ENCODE measurements around the gene USP12.
"Not testable (repeated sequence)": the region's sequence is repeated elsewhere in the genome, so short reads cannot be mapped to it uniquely, and the experiment has no call there.

The USP12 gene

GRCh38 chr13:27079421-27079958 is 92.1 kb downstream of the USP12 start:
- DNase-seq: no peak
- Histone ChIP-seq H3K9me3 (no peaks in the 10 kb centered on the region), H3K36me3 (peaks cover 4% of the 10 kb centered on the region), H3K4me1 (no peaks in the 10 kb centered on the region), H3K4me3 (ENCODE audit: low read depth, low read length) (no peak overlapping the region), H3K27me3 (no peaks in the 10 kb centered on the region)
- TF ChIP-seq CTCF (IDR thresholded peaks at IDR 0.05; ENCODE audit: low read depth, low read length): no peak

- no peaks in the 10 kb centered on the region; the same call in 1 of the 2 replicates for H3K36me3 ChIP-seq
- no peaks in the 10 kb centered on the region for H3K9me3 ChIP-seq
- no peak for TF ChIP-seq CTCF (IDR thresholded peaks at IDR 0.05; ENCODE audit: low read depth, low read length)
- DNase-seq: no peak
- no peak overlapping the region for H3K4me3 ChIP-seq (ENCODE audit: low read depth, low read length)
- H3K27me3 ChIP-seq: no peaks in the 10 kb centered on the region
- no peaks in the 10 kb centered on the region for H3K4me1 ChIP-seq
These were observed 94.2 kb downstream of the USP12 start for GRCh38 chr13:27077451-27077850.

GRCh38 chr13:27076421-27076820 is 95.2 kb downstream of the USP12 start:
- Histone ChIP-seq H3K4me3 (ENCODE audit: low read depth, low read length) (no peak overlapping the region), H3K27me3 (no peaks in the 10 kb centered on the region), H3K4me1 (no peaks in the 10 kb centered on the region), H3K9me3 (no peaks in the 10 kb centered on the region), H3K36me3 (no peaks in the 10 kb centered on the region; the same call in 1 of the 2 replicates)
- DNase-seq: no peak
- TF ChIP-seq CTCF (IDR thresholded peaks at IDR 0.05; ENCODE audit: low read depth, low read length): no peak

GRCh38 chr13:27073186-27073585 is 98.4 kb downstream of the USP12 start:
- no peak for TF ChIP-seq CTCF (IDR thresholded peaks at IDR 0.05; ENCODE audit: low read depth, low read length)
- H3K27me3 ChIP-seq: no peaks in the 10 kb centered on the region
- H3K4me3 ChIP-seq (ENCODE audit: low read depth, low read length): no peak overlapping the region
- no peaks in the 10 kb centered on the region for H3K9me3 ChIP-seq
- no peak for DNase-seq
- no peaks in the 10 kb centered on the region for H3K4me1 ChIP-seq
- H3K36me3 ChIP-seq: peaks cover 6% of the 10 kb centered on the region; the same call in 1 of the 2 replicates

- H3K4me1 ChIP-seq; H3K4me3 ChIP-seq (ENCODE audit: low read depth, low read length); H3K36me3 ChIP-seq; DNase-seq; H3K27me3 ChIP-seq; H3K9me3 ChIP-seq: not testable (repeated sequence)
These were observed 105.5 kb downstream of the USP12 start for GRCh38 chr13:27066123-27066522.

- DNase-seq: no peak
- Histone ChIP-seq H3K4me3 (ENCODE audit: low read depth, low read length) (no peak overlapping the region), H3K36me3 (0 out of 2 replicates have a peak, but pooled peaks cover 6% of the 10 kb centered on the region), H3K4me1 (no peaks in the 10 kb centered on the region), H3K27me3 (no peaks in the 10 kb centered on the region), H3K9me3 (no peaks in the 10 kb centered on the region; the same call in 1 of the 2 replicates)
- TF ChIP-seq CTCF (IDR thresholded peaks at IDR 0.05; ENCODE audit: low read depth, low read length): no peak
These were observed 106.0 kb downstream of the USP12 start for GRCh38 chr13:27065582-27065981.
